Karpas-422 (cell line): ENCODE data around the gene GRIN2D. TPM values are rescaled to one million over a fixed set of nuclear protein-coding genes. Genes with fewer than 3 reads are reported as not detected.

Experiments used
- total RNA-seq: library from RNA; depleted of rRNA; stranded (reverse); fragments of >200 nt; shearing (Covaris generic); gene quantifications from 2 replicates; pipeline ENCODE4 v1.2.3, GENCODE V29; 2014; ENCODE audit warnings: low replicate concordance; rRNA removed

The GRIN2D gene
- total RNA-seq, 1 experiment from 2014 or later, result not detected

Other genes with a start within 250 kb of the GRIN2D start
- 50.1 and 95.1 TPM in 2 replicates for gene LIG1, start 223.3 kb upstream of the GRIN2D start, total RNA-seq
- 2.3 and 6.2 TPM in 2 replicates for gene ZSWIM9, start 223.0 kb upstream of the GRIN2D start, total RNA-seq
- 72.3 and 137 TPM in 2 replicates for gene CARD8, start 137.8 kb upstream of the GRIN2D start, total RNA-seq
- gene ZNF114, start 123.6 kb upstream of the GRIN2D start, total RNA-seq, result not detected in 2 replicates
- gene EMP3, start 68.1 kb upstream of the GRIN2D start, total RNA-seq, result 64.7 and 77.3 TPM in 2 replicates
- 7.8 and 10.4 TPM in 2 replicates for gene TMEM143, start 29.7 kb upstream of the GRIN2D start, total RNA-seq
- not detected in 2 replicates for gene SYNGR4, start 29.3 kb upstream of the GRIN2D start, total RNA-seq
- gene KDELR1, start 2.1 kb upstream of the GRIN2D start, total RNA-seq, result 39.5 and 53.7 TPM in 2 replicates
- 15.9 and 22.2 TPM in 2 replicates for gene GRWD1, start 52.3 kb downstream of the GRIN2D start, total RNA-seq
- gene KCNJ14, start 61.9 kb downstream of the GRIN2D start, total RNA-seq, result 0.69 and 1.1 TPM in 2 replicates
- gene CYTH2, start 75.7 kb downstream of the GRIN2D start, total RNA-seq, result 32.5 and 60.4 TPM in 2 replicates
- gene LMTK3, start 118.2 kb downstream of the GRIN2D start, total RNA-seq, result 0.54 TPM in 1 of 2 replicates, not detected in the other
- not detected in 2 replicates for gene SULT2B1, start 158.5 kb downstream of the GRIN2D start, total RNA-seq
- gene SPACA4, start 213.1 kb downstream of the GRIN2D start, total RNA-seq, result not detected in 2 replicates
- 1.0 and 1.2 TPM in 2 replicates for gene FAM83E, start 221.4 kb downstream of the GRIN2D start, total RNA-seq
- gene RPL18, start 225.5 kb downstream of the GRIN2D start, total RNA-seq, result 3,031 and 4,148 TPM in 2 replicates
- gene SPHK2, start 225.8 kb downstream of the GRIN2D start, total RNA-seq, result 23.0 and 30.6 TPM in 2 replicates
- gene DBP, start 243.7 kb downstream of the GRIN2D start, total RNA-seq, result 8.5 and 16.4 TPM in 2 replicates